Caco-2 (cell line): Measurements from ENCODE around the gene NUDT16L1. TPM values are rescaled to one million over a fixed set of nuclear protein-coding genes. Genes with fewer than 3 reads are reported as not detected.

ENCODE experiments used
- BruUV-seq: library from RNA; stranded (reverse); fragments of 400-500 nt; replicated peaks from 2 replicates; lab custom pipeline; 2021; lab: Mats Ljungman, UMichigan
- CTCF ChIA-PET: fragments of 300-600 bp; sonication (Branson Sonifier 250); formaldehyde crosslinking; loops from one replicate; lab custom pipeline; 2022; ENCODE audit warnings: antibody characterized with exemption; lab: Charles Lee
- POLR2A ChIA-PET: fragments of 300-600 bp; sonication (Branson Sonifier 250); formaldehyde crosslinking; loops from one replicate; lab custom pipeline; 2022; ENCODE audit warnings: antibody characterized with exemption; lab: Charles Lee
- DNase-seq, 2 experiments: peaks; one replicate each; pipeline versions ENCODE4 v3.0.0 to v3.0.0-alpha.2; 2020 to 2022
- H3K27me3 ChIP-seq: replicated peaks from 2 replicates; pipeline ENCODE4 v1.6.0; 2011; ENCODE audit warnings: low read length; ENCODE audit not compliant: control insufficient read depth, insufficient read depth
- H3K36me3 ChIP-seq: 2 replicates; pipeline ENCODE4 v1.5.1; 2011; ENCODE audit warnings: low read length; ENCODE audit not compliant: control insufficient read depth, insufficient read depth
- H3K4me1 ChIP-seq: fragments of 250-450 bp; sonication (Bioruptor Pico); 2 replicates; pipeline ENCODE4 v1.5.1; 2020; ENCODE audit warnings: mild to moderate bottlenecking
- H3K4me3 ChIP-seq: 2 replicates; pipeline ENCODE4 v1.5.1; 2011; ENCODE audit warnings: low read depth, mild to moderate bottlenecking, control low read depth, low read length
- H3K9me3 ChIP-seq: fragments of 250-450 bp; sonication (Bioruptor Pico); 2 replicates; pipeline ENCODE4 v1.5.1; 2020; ENCODE audit warnings: mild to moderate bottlenecking, moderate library complexity
- H3K27ac Mint-ChIP-seq: one replicate; pipeline ENCODE4 v1.8.0; 2022; ENCODE audit warnings: mixed read lengths; ENCODE audit not compliant: unreplicated experiment
- H3K27me3 Mint-ChIP-seq: one replicate; pipeline ENCODE4 v1.8.0; 2022; ENCODE audit warnings: mixed read lengths; ENCODE audit not compliant: insufficient read depth, unreplicated experiment
- H3K36me3 Mint-ChIP-seq: one replicate; pipeline ENCODE4 v1.8.0; 2022; ENCODE audit warnings: mild to moderate bottlenecking, mixed read lengths; ENCODE audit not compliant: insufficient read depth, unreplicated experiment
- H3K4me1 Mint-ChIP-seq: one replicate; pipeline ENCODE4 v1.8.0; 2022; ENCODE audit warnings: low read depth, mixed read lengths; ENCODE audit not compliant: unreplicated experiment
- H3K4me3 Mint-ChIP-seq: one replicate; pipeline ENCODE4 v1.8.0; 2022; ENCODE audit warnings: mild to moderate bottlenecking, moderate library complexity, mixed read lengths; ENCODE audit not compliant: unreplicated experiment
- H3K9me3 Mint-ChIP-seq: one replicate; pipeline ENCODE4 v1.8.0; 2022; ENCODE audit warnings: mixed read lengths; ENCODE audit not compliant: unreplicated experiment
- CTCF ChIP-seq, 2 experiments: fragments of 200-600 bp in 1 of 2; IDR thresholded peaks; 1 replicate in 1 of 2; 2 replicates in 1 of 2; pipeline versions ENCODE4 v1.5.1 to v1.8.0; 2011 to 2022; ENCODE audit warnings: antibody characterized with exemption in 1 of 2, control low read depth in 1 of 2, inconsistent platforms in 1 of 2, low read depth in 1 of 2, low read length in 1 of 2, mild to moderate bottlenecking in 1 of 2, moderate library complexity in 1 of 2; ENCODE audit not compliant: insufficient read depth in 1 of 2, severe bottlenecking in 1 of 2, unreplicated experiment in 1 of 2
- intact Hi-C: fragments of 100-400 bp; cut with micrococcal nuclease; formaldehyde crosslinking; loops from one replicate; pipeline ENCODE4 v1.10.0; 2022; ENCODE audit not compliant: unreplicated experiment
- total RNA-seq: library from RNA; stranded (reverse); gene quantifications from 2 replicates; pipeline ENCODE4 v1.2.3, GENCODE V29; 2022

The NUDT16L1 gene
- total RNA-seq, 1 experiment from 2014 or later: 31.3 TPM

- TF ChIP-seq CTCF (IDR thresholded peaks at IDR 0.05; ENCODE audit: insufficient read depth in 1 of 2, low read depth in 1 of 2, low read length in 1 of 2, severe bottlenecking in 1 of 2, unreplicated experiment in 1 of 2): no peak
- Mint-ChIP-seq H3K4me1 (no peaks in the 10 kb centered on the region), H3K36me3 (peaks cover 18% of the 10 kb centered on the region), H3K4me3 (no peak overlapping the region), H3K27ac (no peak overlapping the region), H3K27me3 (no peaks in the 10 kb centered on the region), H3K9me3 (no peaks in the 10 kb centered on the region)
- Histone ChIP-seq H3K36me3 (no peaks in the 10 kb centered on the region), H3K9me3 (no peaks in the 10 kb centered on the region), H3K4me1 (no peaks in the 10 kb centered on the region), H3K27me3 (no peaks in the 10 kb centered on the region), H3K4me3 (no peak overlapping the region)
- ChIA-PET CTCF (no interaction called here), POLR2A (no interaction called here)
- DNase-seq: no peak
- intact Hi-C loops: no loop called here
- no TSS peak for BruUV-seq
Measured at GRCh38 chr16:4718466-4718865, 25.1 kb downstream of the NUDT16L1 start.

- H3K4me1 ChIP-seq: no peaks in the 10 kb centered on the region
- H3K4me1 Mint-ChIP-seq: no peaks in the 10 kb centered on the region
- H3K4me3 ChIP-seq: no peak overlapping the region
- BruUV-seq: no TSS peak
- ChIA-PET CTCF (no interaction called here), POLR2A (interaction anchor here (1.4 kb wide), 1 partner anchor 11 kb away, joined by 3 read pairs; the partner anchor contains the start of genes ANKS3 and DNAAF8)
- peaks cover 16% of the 10 kb centered on the region for H3K36me3 Mint-ChIP-seq
- H3K27ac Mint-ChIP-seq: no peak overlapping the region
- intact Hi-C loops: no loop called here
- no peak for DNase-seq
- no peaks in the 10 kb centered on the region for H3K9me3 ChIP-seq
- no peaks in the 10 kb centered on the region for H3K27me3 Mint-ChIP-seq
- no peaks in the 10 kb centered on the region for H3K9me3 Mint-ChIP-seq
- no peaks in the 10 kb centered on the region for H3K36me3 ChIP-seq
- H3K27me3 ChIP-seq: no peaks in the 10 kb centered on the region
- TF ChIP-seq CTCF (IDR thresholded peaks at IDR 0.05; ENCODE audit: insufficient read depth in 1 of 2, low read depth in 1 of 2, low read length in 1 of 2, severe bottlenecking in 1 of 2, unreplicated experiment in 1 of 2): no peak
- H3K4me3 Mint-ChIP-seq: no peak overlapping the region
Measured at GRCh38 chr16:4723071-4723767, 29.9 kb downstream of the NUDT16L1 start.

- TF ChIP-seq CTCF (IDR thresholded peaks at IDR 0.05; ENCODE audit: insufficient read depth in 1 of 2, low read depth in 1 of 2, low read length in 1 of 2, severe bottlenecking in 1 of 2, unreplicated experiment in 1 of 2): no peak
- H3K36me3 ChIP-seq: no peaks in the 10 kb centered on the region
- no TSS peak for BruUV-seq
- Mint-ChIP-seq H3K27ac (no peak overlapping the region), H3K36me3 (peaks cover 25% of the 10 kb centered on the region), H3K27me3 (no peaks in the 10 kb centered on the region), H3K9me3 (no peaks in the 10 kb centered on the region), H3K4me3 (no peak overlapping the region), H3K4me1 (no peaks in the 10 kb centered on the region)
- CTCF ChIA-PET: no interaction called here
- DNase-seq: no peak
- H3K4me3 ChIP-seq: no peak overlapping the region
- intact Hi-C loops: no loop called here
- POLR2A ChIA-PET: interaction anchor here (1.4 kb wide), 1 partner anchor 10 kb away, joined by 3 read pairs; the partner anchor contains the start of genes ANKS3 and DNAAF8
- no peaks in the 10 kb centered on the region for H3K27me3 ChIP-seq
- H3K9me3 ChIP-seq: no peaks in the 10 kb centered on the region
- H3K4me1 ChIP-seq: no peaks in the 10 kb centered on the region
Measured at GRCh38 chr16:4724661-4725270, 31.4 kb downstream of the NUDT16L1 start.
